NT2/D1 (cell line): ENCODE results near the gene CX3CL1.

Experiments
- SUZ12 ChIP-seq: IDR thresholded peaks from 2 replicates; pipeline ENCODE4 v1.6.1; 2011; ENCODE audit not compliant: insufficient read length, insufficient read depth; ENCODE audit errors: extremely low read depth
- YY1 ChIP-seq: IDR thresholded peaks from 2 replicates; pipeline ENCODE4 v1.6.1; 2011; ENCODE audit not compliant: insufficient read length, insufficient read depth
- ZNF274 ChIP-seq: IDR thresholded peaks from 2 replicates; pipeline ENCODE4 v1.6.1; 2011; ENCODE audit warnings: mild to moderate bottlenecking, low read depth, low read length

- TF ChIP-seq SUZ12 (no peak), YY1 (no peak), ZNF274 (no peak)
These were observed 9.7 kb downstream of the CX3CL1 start for GRCh38 chr16:57381791-57382534.
